SK-N-MC (cell line): ENCODE measurements around the gene PLXDC2.

Experiments used
- EZH2 ChIP-seq: fragments of 200-600 bp; sonication (generic); IDR thresholded peaks from one replicate; pipeline ENCODE4 v1.6.1; 2017; ENCODE audit warnings: antibody characterized with exemption
- POLR2AphosphoS5 ChIP-seq: IDR thresholded peaks from 2 replicates; pipeline ENCODE4 v1.6.1; 2012; ENCODE audit warnings: mild to moderate bottlenecking, low read depth, low read length, borderline replicate concordance

DNA sequence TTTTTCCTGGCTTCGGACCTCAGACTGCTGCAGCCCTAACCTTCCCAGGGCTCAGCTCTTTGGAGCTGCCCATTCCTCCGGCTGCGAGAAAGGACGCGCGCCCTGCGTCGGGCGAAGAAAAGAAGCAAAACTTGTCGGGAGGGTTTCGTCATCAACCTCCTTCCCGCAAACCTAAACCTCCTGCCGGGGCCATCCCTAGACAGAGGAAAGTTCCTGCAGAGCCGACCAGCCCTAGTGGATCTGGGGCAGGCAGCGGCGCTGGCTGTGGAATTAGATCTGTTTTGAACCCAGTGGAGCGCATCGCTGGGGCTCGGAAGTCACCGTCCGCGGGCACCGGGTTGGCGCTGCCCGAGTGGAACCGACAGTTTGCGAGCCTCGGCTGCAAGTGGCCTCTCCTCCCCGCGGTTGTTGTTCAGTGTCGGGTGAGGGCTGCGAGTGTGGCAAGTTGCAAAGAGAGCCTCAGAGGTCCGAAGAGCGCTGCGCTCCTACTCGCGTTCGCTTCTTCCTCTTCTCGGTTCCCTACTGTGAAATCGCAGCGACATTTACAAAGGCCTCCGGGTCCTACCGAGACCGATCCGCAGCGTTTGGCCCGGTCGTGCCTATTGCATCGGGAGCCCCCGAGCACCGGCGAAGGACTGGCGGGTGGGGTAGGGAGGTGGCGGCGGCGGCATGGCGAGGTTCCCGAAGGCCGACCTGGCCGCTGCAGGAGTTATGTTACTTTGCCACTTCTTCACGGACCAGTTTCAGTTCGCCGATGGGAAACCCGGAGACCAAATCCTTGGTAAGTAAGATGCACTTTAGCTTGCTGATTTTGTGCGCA is at the start of gene PLXDC2:
- no peak for TF ChIP-seq POLR2AphosphoS5
- no peak for TF ChIP-seq EZH2
